Activated B cell treated with CpG ODN at 0.5 μM for 24 hours (primary cell): ENCODE results near the gene FOCAD. TPM values are rescaled to one million over a fixed set of nuclear protein-coding genes. Genes with fewer than 3 reads are reported as not detected.

ENCODE experiments used
- ATAC-seq: fragments of 200-7000 bp; cut with Tn5 transposase; one replicate; pipeline ENCODE4 v1.10.0; 2021; ENCODE audit warnings: low read depth, mild to moderate bottlenecking, moderate library complexity
- CTCF ChIA-PET: fragments of 350-600 bp; sonication (Branson Sonifier 250); formaldehyde crosslinking; loops from one replicate; lab custom pipeline; 2021; ENCODE audit warnings: antibody characterized with exemption; lab: Charles Lee
- POLR2A ChIA-PET: fragments of 350-600 bp; sonication (Branson Sonifier 250); formaldehyde crosslinking; loops from one replicate; lab custom pipeline; 2021; ENCODE audit warnings: antibody characterized with exemption; lab: Charles Lee
- DNase-seq: peaks from one replicate; pipeline ENCODE4 v3.0.0; 2022
- H3K27ac Mint-ChIP-seq: one replicate; pipeline ENCODE4 v1.8.0; 2020; ENCODE audit warnings: mixed read lengths
- H3K27me3 Mint-ChIP-seq: one replicate; pipeline ENCODE4 v1.8.0; 2021; ENCODE audit warnings: mixed read lengths
- H3K36me3 Mint-ChIP-seq: one replicate; pipeline ENCODE4 v1.8.0; 2021; ENCODE audit warnings: low read depth, mixed read lengths
- H3K4me1 Mint-ChIP-seq: one replicate; pipeline ENCODE4 v1.8.0; 2021; ENCODE audit warnings: mixed read lengths
- H3K4me3 Mint-ChIP-seq: one replicate; pipeline ENCODE4 v1.8.0; 2020; ENCODE audit warnings: mild to moderate bottlenecking, mixed read lengths
- H3K9me3 Mint-ChIP-seq: one replicate; pipeline ENCODE4 v1.8.0; 2020; ENCODE audit warnings: mixed read lengths
- intact Hi-C: fragments of 100-400 bp; cut with micrococcal nuclease; formaldehyde crosslinking; loops from one replicate; pipeline ENCODE4 v1.15.1; 2024
- total RNA-seq: library from RNA; stranded (reverse); gene quantifications from 2 replicates; pipeline ENCODE4 v1.2.3, GENCODE V29; 2022
- TF ChIP-seq, protein P1 (sequence below): fragments of 200-600 bp; IDR thresholded peaks from one replicate; pipeline ENCODE4 v1.8.0; 2022; ENCODE audit warnings: antibody characterized with exemption, mild to moderate bottlenecking

FOCAD gene
- total RNA-seq, 1 donor from 2014 or later: 11.7 TPM

DNA sequence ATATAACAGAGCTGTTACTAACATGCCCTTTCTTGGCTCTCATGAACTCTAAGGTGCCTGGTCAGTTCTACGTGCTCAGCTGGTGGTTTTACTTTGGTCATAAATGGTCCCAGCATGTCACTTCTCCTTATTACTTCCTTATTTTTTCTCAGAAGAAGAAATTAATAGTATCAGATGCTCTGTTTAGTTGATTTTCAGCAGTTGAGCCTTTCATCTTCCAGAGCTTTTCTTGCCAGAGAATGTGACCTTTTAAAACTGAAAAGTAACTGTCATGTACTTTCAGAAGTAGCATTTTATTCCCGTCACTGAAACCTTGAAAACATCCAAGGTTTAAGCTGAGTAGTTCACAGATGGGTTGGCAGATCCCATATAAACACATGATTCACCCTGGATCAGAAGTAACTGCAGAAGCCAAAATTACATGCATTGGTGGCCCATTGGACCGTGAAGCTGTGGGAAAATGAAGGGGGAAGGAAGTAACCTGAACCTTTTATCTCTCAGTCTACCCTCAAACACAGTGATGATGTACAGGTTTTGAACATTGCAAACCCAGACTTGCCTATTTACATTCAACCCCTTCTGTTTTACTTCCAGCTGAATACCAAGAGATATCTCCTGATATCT is 296.9 kb downstream of the FOCAD start:
- Mint-ChIP-seq H3K4me3 (no peak overlapping the region), H3K4me1 (peaks cover 14% of the 10 kb centered on the region), H3K27me3 (no peaks in the 10 kb centered on the region), H3K27ac (no peak overlapping the region), H3K9me3 (no peaks in the 10 kb centered on the region), H3K36me3 (peaks cover 24% of the 10 kb centered on the region)
- TF ChIP-seq, protein P1, sequence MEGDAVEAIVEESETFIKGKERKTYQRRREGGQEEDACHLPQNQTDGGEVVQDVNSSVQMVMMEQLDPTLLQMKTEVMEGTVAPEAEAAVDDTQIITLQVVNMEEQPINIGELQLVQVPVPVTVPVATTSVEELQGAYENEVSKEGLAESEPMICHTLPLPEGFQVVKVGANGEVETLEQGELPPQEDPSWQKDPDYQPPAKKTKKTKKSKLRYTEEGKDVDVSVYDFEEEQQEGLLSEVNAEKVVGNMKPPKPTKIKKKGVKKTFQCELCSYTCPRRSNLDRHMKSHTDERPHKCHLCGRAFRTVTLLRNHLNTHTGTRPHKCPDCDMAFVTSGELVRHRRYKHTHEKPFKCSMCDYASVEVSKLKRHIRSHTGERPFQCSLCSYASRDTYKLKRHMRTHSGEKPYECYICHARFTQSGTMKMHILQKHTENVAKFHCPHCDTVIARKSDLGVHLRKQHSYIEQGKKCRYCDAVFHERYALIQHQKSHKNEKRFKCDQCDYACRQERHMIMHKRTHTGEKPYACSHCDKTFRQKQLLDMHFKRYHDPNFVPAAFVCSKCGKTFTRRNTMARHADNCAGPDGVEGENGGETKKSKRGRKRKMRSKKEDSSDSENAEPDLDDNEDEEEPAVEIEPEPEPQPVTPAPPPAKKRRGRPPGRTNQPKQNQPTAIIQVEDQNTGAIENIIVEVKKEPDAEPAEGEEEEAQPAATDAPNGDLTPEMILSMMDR: no peak
- CTCF ChIA-PET: no interaction called here
- POLR2A ChIA-PET: no interaction called here
- ATAC-seq: no peak
- intact Hi-C loops: no loop called here
- no peak for DNase-seq

- ATAC-seq: no peak
- Mint-ChIP-seq H3K9me3 (no peaks in the 10 kb centered on the region), H3K27ac (no peak overlapping the region), H3K4me1 (peaks cover 14% of the 10 kb centered on the region), H3K36me3 (peaks cover 21% of the 10 kb centered on the region), H3K27me3 (no peaks in the 10 kb centered on the region), H3K4me3 (no peak overlapping the region)
- CTCF ChIA-PET: no interaction called here
- intact Hi-C loops: no loop called here
- TF ChIP-seq, protein P1: no peak
- POLR2A ChIA-PET: no interaction called here
- DNase-seq: no peak
Observed at GRCh38 chr9:20981486-20981885, 297.4 kb downstream of the FOCAD start.

GRCh38 chr9:20984506-20984905 is 300.4 kb downstream of the FOCAD start:
- no peak for DNase-seq
- TF ChIP-seq, protein P1: no peak
- no peak for ATAC-seq
- Mint-ChIP-seq H3K27me3 (no peaks in the 10 kb centered on the region), H3K9me3 (no peaks in the 10 kb centered on the region), H3K4me3 (no peak overlapping the region), H3K4me1 (peaks cover 14% of the 10 kb centered on the region), H3K27ac (no peak overlapping the region), H3K36me3 (peaks cover 10% of the 10 kb centered on the region)
- ChIA-PET CTCF (no interaction called here), POLR2A (no interaction called here)
- intact Hi-C loops: no loop called here

- Mint-ChIP-seq H3K27me3 (no peaks in the 10 kb centered on the region), H3K4me3 (no peak overlapping the region), H3K27ac (no peak overlapping the region), H3K36me3 (peaks cover 21% of the 10 kb centered on the region), H3K9me3 (no peaks in the 10 kb centered on the region), H3K4me1 (peaks cover 8% of the 10 kb centered on the region)
- TF ChIP-seq, protein P1: no peak
- ATAC-seq: no peak
- CTCF ChIA-PET: no interaction called here
- DNase-seq: no peak
- POLR2A ChIA-PET: no interaction called here
- intact Hi-C loops: no loop called here
Observed at GRCh38 chr9:20985851-20986600, 302.0 kb downstream of the FOCAD start.

DNA sequence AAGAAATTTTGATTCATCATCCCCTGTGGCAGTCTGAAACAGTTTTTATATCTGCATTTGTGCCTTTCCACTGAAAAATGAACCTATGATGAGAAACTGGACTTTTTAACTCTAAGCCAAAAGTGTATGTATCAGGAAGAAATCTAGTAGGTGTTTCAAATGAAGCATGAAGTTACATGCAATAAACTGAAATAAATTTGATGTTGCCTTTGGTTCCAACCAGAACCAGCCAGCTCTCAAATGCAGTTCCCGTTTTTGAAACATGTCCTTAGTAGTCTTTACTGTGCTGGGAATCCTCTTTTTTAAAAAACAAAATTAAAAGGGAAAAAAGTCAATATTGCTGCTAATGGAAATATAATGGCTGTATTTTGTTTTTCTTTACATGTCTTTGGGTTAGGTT is 303.5 kb downstream of the FOCAD start:
- Mint-ChIP-seq H3K9me3 (no peaks in the 10 kb centered on the region), H3K27ac (no peak overlapping the region), H3K36me3 (peaks cover 19% of the 10 kb centered on the region), H3K4me1 (no peaks in the 10 kb centered on the region), H3K27me3 (no peaks in the 10 kb centered on the region), H3K4me3 (no peak overlapping the region)
- POLR2A ChIA-PET: no interaction called here
- no peak for ATAC-seq
- intact Hi-C loops: no loop called here
- TF ChIP-seq, protein P1: no peak
- CTCF ChIA-PET: no interaction called here
- DNase-seq: no peak
